Parathyroid adenoma (tissue), 2 donors: ENCODE results near the gene CHAC1.

Experiments
- H2AFZ ChIP-seq: fragments of 300-600 bp; sonication (generic); one replicate; pipeline ENCODE4 v1.7.0; 2017; ENCODE audit warnings: antibody characterized with exemption, mild to moderate bottlenecking
- H3K27ac ChIP-seq: fragments of 300-600 bp; sonication (generic); one replicate; pipeline ENCODE4 v1.7.0; 2017
- H3K27me3 ChIP-seq: fragments of 300-600 bp; sonication (generic); one replicate; pipeline ENCODE4 v1.7.0; 2017; ENCODE audit warnings: low read length; ENCODE audit not compliant: control insufficient read depth, insufficient read depth
- H3K36me3 ChIP-seq: fragments of 300-600 bp; sonication (generic); one replicate; pipeline ENCODE4 v1.7.0; 2017; ENCODE audit warnings: low read length; ENCODE audit not compliant: control insufficient read depth, insufficient read depth
- H3K4me1 ChIP-seq: fragments of 300-600 bp; sonication (generic); one replicate; pipeline ENCODE4 v1.7.0; 2017; ENCODE audit warnings: control low read depth
- H3K4me2 ChIP-seq: fragments of 300-600 bp; sonication (generic); one replicate; pipeline ENCODE4 v1.7.0; 2017; ENCODE audit warnings: low read length
- H3K4me3 ChIP-seq: fragments of 300-600 bp; sonication (generic); one replicate; pipeline ENCODE4 v1.7.0; 2017; ENCODE audit warnings: low read depth, low read length
- H3K79me2 ChIP-seq: fragments of 300-600 bp; sonication (generic); one replicate; pipeline ENCODE4 v1.7.0; 2017; ENCODE audit warnings: control low read depth
- H3K9ac ChIP-seq: fragments of 300-600 bp; sonication (generic); one replicate; pipeline ENCODE4 v1.7.0; 2017; ENCODE audit warnings: mild to moderate bottlenecking
- H3K9me3 ChIP-seq: fragments of 300-600 bp; sonication (generic); one replicate; pipeline ENCODE4 v1.7.0; 2017; ENCODE audit warnings: low read length; ENCODE audit not compliant: control insufficient read depth
- TF ChIP-seq, protein P1 (sequence below): fragments of 300-600 bp; sonication (generic); IDR thresholded peaks from one replicate; pipeline ENCODE4 v1.7.0; 2017; ENCODE audit warnings: antibody characterized with exemption, mild to moderate bottlenecking
- donor health status: primary hyperparathyroidism.

CHAC1 gene

GRCh38 chr15:41004490-41004889 is 51.2 kb downstream of the CHAC1 start:
- Histone ChIP-seq H3K9ac (no peak overlapping the region), H3K27ac (no peak overlapping the region), H3K4me1 (no peaks in the 10 kb centered on the region), H3K9me3 (no peaks in the 10 kb centered on the region), H2AFZ (no peak overlapping the region), H3K27me3 (no peaks in the 10 kb centered on the region), H3K4me2 (no peak overlapping the region), H3K36me3 (no peaks in the 10 kb centered on the region), H3K79me2 (no peaks in the 10 kb centered on the region), H3K4me3 (no peak overlapping the region)
- TF ChIP-seq, protein P1, sequence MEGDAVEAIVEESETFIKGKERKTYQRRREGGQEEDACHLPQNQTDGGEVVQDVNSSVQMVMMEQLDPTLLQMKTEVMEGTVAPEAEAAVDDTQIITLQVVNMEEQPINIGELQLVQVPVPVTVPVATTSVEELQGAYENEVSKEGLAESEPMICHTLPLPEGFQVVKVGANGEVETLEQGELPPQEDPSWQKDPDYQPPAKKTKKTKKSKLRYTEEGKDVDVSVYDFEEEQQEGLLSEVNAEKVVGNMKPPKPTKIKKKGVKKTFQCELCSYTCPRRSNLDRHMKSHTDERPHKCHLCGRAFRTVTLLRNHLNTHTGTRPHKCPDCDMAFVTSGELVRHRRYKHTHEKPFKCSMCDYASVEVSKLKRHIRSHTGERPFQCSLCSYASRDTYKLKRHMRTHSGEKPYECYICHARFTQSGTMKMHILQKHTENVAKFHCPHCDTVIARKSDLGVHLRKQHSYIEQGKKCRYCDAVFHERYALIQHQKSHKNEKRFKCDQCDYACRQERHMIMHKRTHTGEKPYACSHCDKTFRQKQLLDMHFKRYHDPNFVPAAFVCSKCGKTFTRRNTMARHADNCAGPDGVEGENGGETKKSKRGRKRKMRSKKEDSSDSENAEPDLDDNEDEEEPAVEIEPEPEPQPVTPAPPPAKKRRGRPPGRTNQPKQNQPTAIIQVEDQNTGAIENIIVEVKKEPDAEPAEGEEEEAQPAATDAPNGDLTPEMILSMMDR = no peak
